Testis (tissue), 2 donors: ENCODE results near the gene TM9SF4.
"Not testable (repeated sequence)": the region's sequence is repeated elsewhere in the genome, so short reads cannot be mapped to it uniquely, and the experiment has no call there.

ENCODE experiments used
- CTCF ChIP-seq, 3 experiments: fragments of 450-650 bp in 2 of 3; fragments of 200-600 bp in 1 of 3; sonication (generic) in 1 of 3; IDR thresholded peaks; one replicate each; pipeline ENCODE4 v1.5.1; 2016 to 2019; ENCODE audit warnings: antibody characterized with exemption in 3 of 3, mild to moderate bottlenecking in 2 of 3, moderate library complexity in 1 of 3
- POLR2A ChIP-seq: fragments of 450-650 bp; IDR thresholded peaks from one replicate; pipeline ENCODE4 v1.6.1; 2017; ENCODE audit warnings: antibody characterized with exemption, mild to moderate bottlenecking, moderate library complexity

DNA sequence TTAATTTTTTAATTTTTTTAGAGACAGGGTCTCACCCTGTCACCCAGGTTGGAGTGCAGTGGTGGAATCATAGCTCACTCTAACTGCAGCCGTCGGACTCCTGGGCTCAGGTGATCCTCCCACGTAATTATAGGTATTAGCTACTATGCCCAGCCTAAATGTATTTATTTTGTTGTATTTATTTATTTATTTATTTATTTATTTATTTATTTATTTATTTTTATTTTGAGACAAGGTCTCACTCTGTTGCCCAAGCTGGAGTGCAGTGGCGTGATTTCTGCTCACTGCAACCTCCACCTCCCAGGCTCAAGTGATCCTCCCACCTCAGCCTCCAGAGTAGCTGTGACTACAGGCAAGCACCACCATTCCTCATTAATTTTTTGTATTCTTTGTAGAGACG, 8.9 kb downstream of the TM9SF4 start:
- not testable (repeated sequence) for TF ChIP-seq POLR2A; CTCF (IDR thresholded peaks at IDR 0.05)
